ENCODE results near the gene CCSER1.
"Not testable (repeated sequence)": the region's sequence is repeated elsewhere in the genome, so short reads cannot be mapped to it uniquely, and the experiment has no call there.

The CCSER1 gene

GRCh38 chr4:91147067-91147466 lies 1019.9 kb downstream of the CCSER1 start:
- TF ChIP-seq EZH2phosphoT487 (conservative IDR thresholded peaks at IDR 0.05; ENCODE audit: low read length), result no peak
- TF ChIP-seq CTCF (IDR thresholded peaks at IDR 0.05; ENCODE audit: insufficient read depth, low read length, poor library complexity, severe bottlenecking), result no peak
- no peak overlapping the region for H3K4me3 ChIP-seq (ENCODE audit: insufficient read depth, low read length, poor library complexity, severe bottlenecking)
- no peaks in the 10 kb centered on the region for H3F3A ChIP-seq (ENCODE audit: insufficient read depth)
- no peak overlapping the region for H3K4me2 ChIP-seq (ENCODE audit: low read depth, low read length, poor library complexity, severe bottlenecking)
- no peak overlapping the region for H2AFZ ChIP-seq (ENCODE audit: low read depth, low read length, severe bottlenecking)
- no peaks in the 10 kb centered on the region for H4K20me1 ChIP-seq (ENCODE audit: low read depth, low read length)
- H3K36me3 ChIP-seq (ENCODE audit: low read length), result no peaks in the 10 kb centered on the region
- no peaks in the 10 kb centered on the region for H3K79me2 ChIP-seq (ENCODE audit: insufficient read depth, low read length)
- H3K27me3 ChIP-seq (ENCODE audit: low read length), result no peaks in the 10 kb centered on the region
- no peak overlapping the region for H3K27ac ChIP-seq (ENCODE audit: low read depth, low read length)
- no peak overlapping the region for H3K9ac ChIP-seq (ENCODE audit: low read length)
- no peaks in the 10 kb centered on the region for H3K9me2 ChIP-seq (replicated peaks; ENCODE audit: insufficient read depth, low read length)
- no peaks in the 10 kb centered on the region for H3K9me3 ChIP-seq (ENCODE audit: insufficient read depth, low read length)

GRCh38 chr4:91154041-91154440 lies 1026.8 kb downstream of the CCSER1 start:
- H3K9me2 ChIP-seq (replicated peaks; ENCODE audit: insufficient read depth, low read length); H3K36me3 ChIP-seq (ENCODE audit: low read length); H3K9ac ChIP-seq (ENCODE audit: low read length); H3K9me3 ChIP-seq (ENCODE audit: insufficient read depth, low read length); H3K79me2 ChIP-seq (ENCODE audit: insufficient read depth, low read length); H2AFZ ChIP-seq (ENCODE audit: low read depth, low read length, severe bottlenecking); H4K20me1 ChIP-seq (ENCODE audit: low read depth, low read length); H3K4me3 ChIP-seq (ENCODE audit: insufficient read depth, low read length, poor library complexity, severe bottlenecking); H3K27me3 ChIP-seq (ENCODE audit: low read length); H3K4me2 ChIP-seq (ENCODE audit: low read depth, low read length, poor library complexity, severe bottlenecking); H3K27ac ChIP-seq (ENCODE audit: low read depth, low read length); H3F3A ChIP-seq (ENCODE audit: insufficient read depth): not testable (repeated sequence)

DNA sequence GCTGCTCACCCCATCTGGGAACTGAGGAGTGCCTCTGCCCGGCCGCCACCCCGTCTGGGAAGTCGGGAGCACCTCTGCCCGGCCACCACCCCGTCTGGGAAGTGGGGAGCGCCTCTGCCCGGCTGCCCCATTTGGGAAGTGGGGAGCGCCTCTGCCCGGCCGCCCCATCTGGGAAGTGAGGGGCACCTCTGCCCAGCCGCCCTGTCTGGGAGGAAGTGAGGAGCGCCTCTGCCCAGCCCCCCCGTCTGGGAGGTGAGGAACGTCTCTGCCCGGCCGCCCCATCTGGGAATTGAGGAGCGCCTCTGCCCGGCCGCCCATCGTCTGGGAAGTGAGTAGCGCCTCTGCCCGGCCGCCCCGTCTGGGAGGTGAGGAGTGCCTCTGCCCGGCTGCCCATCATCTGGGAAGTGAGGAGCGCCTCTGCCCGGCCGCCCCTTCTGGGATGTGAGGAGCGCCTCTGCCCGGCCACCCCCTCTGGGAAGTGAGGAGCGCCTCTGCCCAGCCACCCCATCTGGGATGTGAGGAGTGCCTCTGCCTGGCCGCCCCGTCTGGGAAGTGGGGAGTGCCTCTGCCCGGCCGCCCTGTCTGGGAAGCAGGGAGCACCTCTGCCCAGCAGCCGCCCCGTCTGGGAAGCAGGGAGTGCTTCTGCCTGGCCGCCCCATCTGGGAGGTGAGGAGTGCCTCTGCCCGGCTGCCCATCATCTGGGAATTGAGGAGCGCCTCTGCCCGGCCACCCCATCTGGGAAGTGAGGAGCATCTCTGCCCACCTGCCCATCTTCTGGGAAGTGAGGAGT lies 1040.9 kb downstream of the CCSER1 start:
- not testable (repeated sequence) for H3K9me3 ChIP-seq (ENCODE audit: insufficient read depth, low read length)

DNA sequence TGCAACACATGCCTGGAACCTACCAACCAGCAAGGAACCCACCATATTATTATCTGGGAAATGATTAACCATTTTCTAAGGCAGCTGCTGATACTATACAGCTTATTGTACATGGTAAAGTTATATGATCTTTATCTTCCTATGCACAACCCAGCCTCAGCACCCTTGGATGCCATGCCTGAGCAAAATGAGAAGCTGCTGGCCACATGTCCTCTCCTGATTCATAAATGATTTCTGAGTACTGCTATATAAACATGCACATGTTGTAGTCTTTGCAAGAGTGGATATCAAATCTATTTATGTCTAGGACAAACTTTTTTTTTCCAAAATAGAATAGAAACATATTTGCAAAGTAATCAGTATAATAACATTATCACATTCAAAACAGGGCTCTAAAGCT lies 1043.6 kb downstream of the CCSER1 start:
- Histone ChIP-seq H3K4me3 (ENCODE audit: insufficient read depth, low read length, poor library complexity, severe bottlenecking) (no peak overlapping the region), H3K79me2 (ENCODE audit: insufficient read depth, low read length) (no peaks in the 10 kb centered on the region), H3K9me3 (ENCODE audit: insufficient read depth, low read length) (no peaks in the 10 kb centered on the region), H3K9me2 (replicated peaks; ENCODE audit: insufficient read depth, low read length) (no peaks in the 10 kb centered on the region), H3K9ac (ENCODE audit: low read length) (no peak overlapping the region), H3K27ac (ENCODE audit: low read depth, low read length) (no peak overlapping the region), H3F3A (ENCODE audit: insufficient read depth) (no peaks in the 10 kb centered on the region), H2AFZ (ENCODE audit: low read depth, low read length, severe bottlenecking) (no peak overlapping the region), H4K20me1 (ENCODE audit: low read depth, low read length) (no peaks in the 10 kb centered on the region), H3K4me2 (ENCODE audit: low read depth, low read length, poor library complexity, severe bottlenecking) (no peak overlapping the region), H3K27me3 (ENCODE audit: low read length) (no peaks in the 10 kb centered on the region), H3K36me3 (ENCODE audit: low read length) (no peaks in the 10 kb centered on the region)
- no peak for TF ChIP-seq CTCF (IDR thresholded peaks at IDR 0.05; ENCODE audit: insufficient read depth, low read length, poor library complexity, severe bottlenecking)
- no peak for TF ChIP-seq EZH2phosphoT487 (conservative IDR thresholded peaks at IDR 0.05; ENCODE audit: low read length)

More for the DNA sequence above, 1040.9 kb downstream of the CCSER1 start:
- H3K9me2 ChIP-seq (replicated peaks; ENCODE audit: insufficient read depth, low read length); H3K27ac ChIP-seq (ENCODE audit: low read depth, low read length); H2AFZ ChIP-seq (ENCODE audit: low read depth, low read length, severe bottlenecking); H4K20me1 ChIP-seq (ENCODE audit: low read depth, low read length); H3K4me3 ChIP-seq (ENCODE audit: insufficient read depth, low read length, poor library complexity, severe bottlenecking); H3K9ac ChIP-seq (ENCODE audit: low read length); H3K4me2 ChIP-seq (ENCODE audit: low read depth, low read length, poor library complexity, severe bottlenecking); H3K27me3 ChIP-seq (ENCODE audit: low read length); H3F3A ChIP-seq (ENCODE audit: insufficient read depth); H3K79me2 ChIP-seq (ENCODE audit: insufficient read depth, low read length); H3K36me3 ChIP-seq (ENCODE audit: low read length): not testable (repeated sequence)

All from SU-DHL-6 (cell line).